GM21447 (cell line): ENCODE data around the gene TLX2.

Experiments used
- ATAC-seq: cut with Tn5 transposase; IDR thresholded peaks from one replicate; pipeline ENCODE4 v1.9.1; 2021; ENCODE audit not compliant: unreplicated experiment

TLX2 gene

GRCh38 chr2:74496997-74497776 is 17.1 kb upstream of the TLX2 start:
- ATAC-seq: no peak

GRCh38 chr2:74497777-74498499 is 16.3 kb upstream of the TLX2 start:
- no peak for ATAC-seq

GRCh38 chr2:74498500-74499266 is 15.6 kb upstream of the TLX2 start:
- no peak for ATAC-seq

- ATAC-seq: no peak
Observed at GRCh38 chr2:74499267-74499939, 14.8 kb upstream of the TLX2 start, which contains the start of gene LBX2. TSS of gene LBX2 (minus strand) at chr2:74499603. CDS start at chr2:74499537, 66 bp downstream.

GRCh38 chr2:74499940-74500577 is 14.2 kb upstream of the TLX2 start:
- no peak for ATAC-seq

GRCh38 chr2:74500578-74500946 is 13.7 kb upstream of the TLX2 start:
- no peak for ATAC-seq

- ATAC-seq: no peak
Observed at GRCh38 chr2:74501335-74502071, 12.7 kb upstream of the TLX2 start.

- no peak for ATAC-seq
Observed at GRCh38 chr2:74502147-74502719, 12.0 kb upstream of the TLX2 start.

- peak; percentile 26 for ATAC-seq
Observed at GRCh38 chr2:74502720-74503505, 11.3 kb upstream of the TLX2 start.

GRCh38 chr2:74503506-74504475 is 10.5 kb upstream of the TLX2 start:
- no peak for ATAC-seq

- ATAC-seq: no peak
Observed at GRCh38 chr2:74504591-74504990, 9.7 kb upstream of the TLX2 start.

GRCh38 chr2:74505448-74506246 is 8.6 kb upstream of the TLX2 start:
- no peak for ATAC-seq

- ATAC-seq: peak; percentile 91
Observed at GRCh38 chr2:74507145-74507925, 6.9 kb upstream of the TLX2 start, which contains the start of gene PCGF1. TSS of gene PCGF1 (minus strand) at chr2:74507695. CDS start at chr2:74507668, 27 bp downstream.

GRCh38 chr2:74507926-74508520 is 6.2 kb upstream of the TLX2 start:
- no peak for ATAC-seq

- no peak for ATAC-seq
Observed at GRCh38 chr2:74510272-74510671, 4.0 kb upstream of the TLX2 start.
